ENCODE results near the gene CCDC24.

GRCh38 chr1:43949678-43950077 lies 41.7 kb upstream of the CCDC24 start:
- TF ChIP-seq CTCF (IDR thresholded peaks at IDR 0.05; ENCODE audit: insufficient read depth, low read depth, low read length) (no peak), EZH2 (IDR thresholded peaks at IDR 0.05; ENCODE audit: insufficient read depth, low read length) (no peak)
